Stimulated activated CD4-positive, alpha-beta T cell treated with anti-CD3 and anti-CD28 coated beads, Interleukin-15, amount 100 ng/mL, for 24 hours (primary cell): ENCODE data around the gene ATP2B2.

Experiments
- DNase-seq: peaks from one replicate; pipeline ENCODE4 v3.0.0-alpha.2; 2020

ATP2B2 gene

GRCh38 chr3:10492364-10493201 is 12.8 kb downstream of the ATP2B2 start:
- DNase-seq: no peak

GRCh38 chr3:10489746-10490483 is 15.5 kb downstream of the ATP2B2 start:
- DNase-seq: no peak

GRCh38 chr3:10487988-10488633 is 17.3 kb downstream of the ATP2B2 start:
- DNase-seq: no peak

GRCh38 chr3:10485806-10486205 is 19.6 kb downstream of the ATP2B2 start:
- DNase-seq: no peak

- DNase-seq: no peak
These were observed 20.0 kb downstream of the ATP2B2 start for GRCh38 chr3:10485380-10485779.

DNA sequence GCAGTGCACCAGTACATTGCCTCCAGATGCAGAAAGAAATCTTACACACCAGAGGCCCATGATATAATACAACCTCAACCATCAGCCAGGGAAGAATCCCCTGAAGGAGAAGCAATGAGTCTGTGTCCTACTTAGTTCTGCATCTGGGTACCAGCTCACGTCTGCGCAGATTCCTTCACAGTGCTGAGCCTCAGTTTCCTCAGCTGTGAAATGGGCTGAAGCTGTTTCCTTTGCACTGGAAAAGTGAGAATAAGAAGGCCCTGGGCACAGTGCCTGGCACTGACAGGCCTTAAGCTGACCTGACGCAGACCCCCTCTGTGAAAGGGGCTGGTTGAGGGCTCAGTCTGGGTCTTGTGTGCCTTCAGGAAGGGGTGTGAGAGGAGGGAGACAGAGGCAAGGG is 20.7 kb downstream of the ATP2B2 start:
- DNase-seq: no peak

DNA sequence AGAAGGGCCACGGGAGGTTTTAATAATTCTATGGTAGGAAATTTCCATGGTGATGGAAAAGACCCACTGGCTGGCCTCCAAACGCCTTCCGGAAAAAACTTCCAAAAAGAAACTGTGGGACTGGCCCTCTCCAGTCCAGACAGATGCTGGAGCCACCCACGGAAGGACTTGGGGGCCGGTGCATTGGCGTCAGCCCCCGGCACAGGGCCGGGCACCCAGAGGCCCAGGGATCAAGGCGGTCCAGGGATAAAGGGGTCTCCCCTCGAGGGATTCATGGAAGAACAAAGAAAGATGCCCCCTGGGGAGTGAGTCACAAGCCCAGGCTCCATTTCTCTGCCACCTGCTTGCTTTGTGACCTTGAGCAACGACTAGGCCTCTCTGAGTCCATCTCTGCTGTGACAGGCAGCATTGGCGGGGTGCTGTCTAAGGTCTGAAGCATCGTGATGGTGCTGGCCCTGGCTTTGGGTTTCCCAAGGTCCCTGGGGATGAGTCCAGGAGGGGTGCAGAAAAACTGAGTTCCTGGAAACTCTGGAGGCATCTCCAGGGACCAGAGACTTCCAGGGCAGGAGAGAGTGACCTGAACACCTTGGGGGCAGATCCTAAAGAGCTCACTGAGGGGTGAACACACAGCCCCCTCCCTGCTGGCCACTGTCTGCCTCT is 21.6 kb downstream of the ATP2B2 start:
- no peak for DNase-seq

- DNase-seq: no peak
These were observed 22.1 kb downstream of the ATP2B2 start for GRCh38 chr3:10483364-10483675.

DNA sequence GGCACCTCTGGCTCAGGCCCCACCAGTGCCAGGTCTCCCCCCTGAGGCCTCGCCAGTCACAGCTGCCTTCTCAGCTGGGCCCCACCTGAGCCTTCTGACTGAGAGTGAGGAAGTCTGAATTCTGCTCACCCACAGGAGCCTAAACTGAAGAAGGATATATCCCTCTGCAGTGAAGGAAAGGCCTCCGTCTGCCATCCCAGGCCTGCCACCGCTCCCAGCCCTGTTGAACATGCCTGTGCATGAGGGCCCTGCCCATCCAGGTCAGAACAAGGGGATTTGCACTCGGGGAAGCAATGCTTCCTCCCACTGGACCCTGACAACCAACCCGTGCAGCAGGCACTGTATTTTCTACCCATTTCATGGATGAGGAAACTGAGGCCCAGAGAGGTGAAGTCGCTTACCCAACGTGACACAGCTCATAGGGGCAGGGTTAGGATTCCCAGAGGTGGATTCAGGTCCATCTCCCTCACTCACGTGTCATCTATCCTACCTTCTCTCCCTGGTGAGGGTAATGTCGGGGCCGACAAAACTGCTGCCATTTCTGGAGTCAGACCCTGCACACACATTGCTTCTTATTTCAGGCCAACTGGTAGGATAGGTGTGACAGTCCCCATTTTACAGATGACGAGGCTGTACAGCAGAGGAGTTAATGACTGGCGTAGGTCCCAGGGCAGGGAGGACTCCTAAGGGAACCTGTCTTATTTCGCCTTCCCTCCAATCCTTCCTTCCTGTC is 22.6 kb downstream of the ATP2B2 start:
- DNase-seq: no peak

GRCh38 chr3:10480871-10481378 is 24.5 kb downstream of the ATP2B2 start:
- no peak for DNase-seq

- no peak for DNase-seq
These were observed 26.1 kb downstream of the ATP2B2 start for GRCh38 chr3:10479311-10479710.

DNA sequence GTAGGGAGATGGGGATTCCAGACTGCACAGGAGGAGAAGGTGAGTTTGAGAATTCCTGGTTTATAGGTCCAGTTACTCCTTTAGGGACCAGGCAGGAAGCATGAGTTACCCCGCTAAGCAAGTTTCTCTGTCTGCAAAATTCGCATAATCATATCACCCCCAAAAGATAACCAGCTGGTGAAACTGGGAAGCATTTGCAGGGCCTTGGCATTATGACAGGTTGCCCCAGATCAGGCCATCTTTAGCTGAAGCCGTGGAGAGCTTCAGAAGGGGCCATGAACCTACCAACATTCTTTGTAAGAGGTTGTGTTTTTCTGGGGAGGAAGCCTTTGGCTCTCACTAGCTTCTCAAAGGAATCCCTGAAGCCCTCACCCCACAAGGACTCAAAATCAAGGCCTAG is 29.4 kb downstream of the ATP2B2 start:
- no peak for DNase-seq

- no peak for DNase-seq
These were observed 30.5 kb downstream of the ATP2B2 start for GRCh38 chr3:10474847-10475246.

DNA sequence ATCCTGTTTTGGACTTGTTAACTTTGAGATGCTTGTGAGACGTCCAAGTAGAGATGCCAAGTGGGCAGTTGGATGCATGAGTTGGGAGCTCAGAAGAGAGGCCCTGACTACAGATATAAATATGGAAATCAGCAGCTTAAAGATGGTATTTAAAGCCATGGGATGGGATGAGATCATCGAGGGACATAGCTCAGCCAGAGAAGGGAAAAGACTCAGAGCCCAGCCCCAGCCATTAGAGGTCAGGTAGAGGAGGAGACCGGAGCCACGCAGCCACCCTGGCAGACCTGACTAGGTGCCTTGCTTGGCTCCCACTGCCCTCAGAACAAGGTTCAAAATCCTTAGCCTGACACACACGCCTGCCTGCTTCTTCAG is 31.1 kb downstream of the ATP2B2 start:
- no peak for DNase-seq

GRCh38 chr3:10473581-10474274 is 31.7 kb downstream of the ATP2B2 start:
- no peak for DNase-seq

GRCh38 chr3:10472877-10473440 is 32.4 kb downstream of the ATP2B2 start:
- DNase-seq: no peak

GRCh38 chr3:10471054-10471688 is 34.2 kb downstream of the ATP2B2 start:
- peak; percentile 17 for DNase-seq

- no peak for DNase-seq
These were observed 35.0 kb downstream of the ATP2B2 start for GRCh38 chr3:10470120-10471053.

DNA sequence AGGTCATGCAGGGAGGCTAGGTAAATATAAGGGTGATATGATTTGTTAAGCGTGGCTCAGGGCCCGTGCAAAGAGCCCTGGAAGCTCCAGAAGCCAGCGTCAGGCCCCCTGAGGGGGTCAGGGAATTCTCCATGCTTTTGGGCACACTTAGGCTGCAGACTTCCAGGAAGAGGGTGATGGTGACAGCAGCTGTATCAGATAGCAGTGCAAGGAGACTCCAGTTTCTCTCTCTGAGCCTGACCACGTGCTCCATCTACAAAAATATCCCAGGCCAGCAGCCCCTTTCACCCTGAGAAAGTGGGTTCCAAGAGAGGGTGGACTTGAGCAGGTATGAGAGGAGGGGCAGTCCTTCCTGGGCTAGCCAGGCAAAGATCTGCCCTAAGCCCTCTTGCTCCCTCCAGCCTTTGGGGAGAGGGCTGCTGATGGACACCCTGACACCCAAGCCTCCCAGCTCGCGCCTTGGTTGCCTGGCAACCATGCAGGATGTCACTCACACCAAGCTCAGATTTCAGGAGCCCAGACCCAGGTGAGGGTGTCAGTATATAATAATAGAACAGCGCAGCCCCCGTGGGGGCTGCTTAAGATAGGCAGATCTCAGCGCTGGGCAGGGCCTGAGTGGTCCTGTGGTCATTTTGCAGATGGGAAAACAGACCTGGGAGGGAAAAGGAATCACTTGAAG is 35.8 kb downstream of the ATP2B2 start:
- no peak for DNase-seq
